HEK293 (cell line): ENCODE measurements around the gene PACS1.

Experiments
- CTCF ChIA-PET: fragments of 350-600 bp; formaldehyde crosslinking; extraction: SDS; loops from one replicate; lab custom pipeline; 2021; ENCODE audit warnings: antibody characterized with exemption; lab: Yijun Ruan, JAX
- POLR2A ChIA-PET: fragments of 300-600 bp; formaldehyde crosslinking; extraction: SDS; loops from one replicate; lab custom pipeline; 2020; ENCODE audit warnings: antibody characterized with exemption, inconsistent platforms; lab: Yijun Ruan, JAX
- H3K27ac ChIP-seq: fragments of 200-500 bp; sonication (Bioruptor generic); 2 replicates; pipeline ENCODE4 v1.5.1; 2014; ENCODE audit warnings: low read depth, low read length, control low read depth, inconsistent platforms; ENCODE audit errors: extremely low read depth
- H3K36me3 ChIP-seq, 2 experiments: fragments of 200-500 bp in 1 of 2; sonication (Bioruptor generic) in 1 of 2; 1 replicate in 1 of 2; 2 replicates in 1 of 2; pipeline ENCODE4 v1.5.1; 2014 to 2017; ENCODE audit warnings: inconsistent platforms in 2 of 2, low read length in 2 of 2; ENCODE audit not compliant: control insufficient read depth in 2 of 2, insufficient read depth in 1 of 2
- H3K4me1 ChIP-seq: fragments of 200-500 bp; sonication (Bioruptor generic); 2 replicates; pipeline ENCODE4 v1.5.1; 2014; ENCODE audit warnings: mild to moderate bottlenecking, low read length, inconsistent platforms; ENCODE audit not compliant: control insufficient read depth, insufficient read depth
- H3K4me3 ChIP-seq: 2 replicates; pipeline ENCODE4 v1.5.1; 2011; ENCODE audit warnings: low read depth, mild to moderate bottlenecking, control low read depth, low read length, moderate library complexity
- H3K9me3 ChIP-seq: fragments of 200-500 bp; sonication (Bioruptor generic); 2 replicates; pipeline ENCODE4 v1.5.1; 2014; ENCODE audit warnings: low read depth, low read length, inconsistent platforms; ENCODE audit not compliant: control insufficient read depth, insufficient read depth
- CTCF ChIP-seq: fragments of 450-650 bp; formaldehyde crosslinking; IDR thresholded peaks from 2 replicates; pipeline ENCODE4 v1.5.1; 2016; ENCODE audit warnings: missing biosample characterization, missing genetic modification characterization
- HOXC10 ChIP-seq: sonication (generic); formaldehyde crosslinking; IDR thresholded peaks from 2 replicates; pipeline ENCODE4 v1.8.1; 2023; ENCODE audit warnings: mild to moderate bottlenecking, missing genetic modification reagents
- KLF7 ChIP-seq: fragments of 450-650 bp; formaldehyde crosslinking; IDR thresholded peaks from 2 replicates; pipeline ENCODE4 v1.5.1; 2016; ENCODE audit warnings: missing biosample characterization, missing genetic modification characterization, borderline replicate concordance
- KLF9 ChIP-seq: fragments of 450-650 bp; formaldehyde crosslinking; IDR thresholded peaks from 2 replicates; pipeline ENCODE4 v1.5.1; 2016; ENCODE audit warnings: missing biosample characterization, missing genetic modification characterization, low read depth
- REST ChIP-seq: fragments of 450-650 bp; formaldehyde crosslinking; IDR thresholded peaks from 2 replicates; pipeline ENCODE4 v1.5.1; 2016; ENCODE audit warnings: missing biosample characterization, missing genetic modification characterization
- SETDB1 ChIP-seq: IDR thresholded peaks from one replicate; pipeline ENCODE4 v1.6.1; 2017; ENCODE audit warnings: mild to moderate bottlenecking, low read length, moderate library complexity, mixed read lengths; ENCODE audit not compliant: insufficient read length
- SP2 ChIP-seq: fragments of 450-650 bp; formaldehyde crosslinking; IDR thresholded peaks from 2 replicates; pipeline ENCODE4 v1.5.1; 2016; ENCODE audit warnings: missing biosample characterization, missing genetic modification characterization
- TCF7L2 ChIP-seq: IDR thresholded peaks from 2 replicates; pipeline ENCODE4 v1.6.1; 2011; ENCODE audit warnings: low read depth, mild to moderate bottlenecking, inconsistent platforms, low read length, moderate library complexity, borderline replicate concordance
- TRIM28 ChIP-seq: IDR thresholded peaks from 2 replicates; pipeline ENCODE4 v1.6.1; 2011; ENCODE audit warnings: low read length, control low read depth, borderline replicate concordance
- YY1 ChIP-seq: fragments of 450-650 bp; formaldehyde crosslinking; IDR thresholded peaks from 2 replicates; pipeline ENCODE4 v1.5.1; 2018; ENCODE audit warnings: missing biosample characterization, missing genetic modification characterization
- ZFP3 ChIP-seq: fragments of 450-650 bp; formaldehyde crosslinking; IDR thresholded peaks from 2 replicates; pipeline ENCODE4 v1.5.1; 2016; ENCODE audit warnings: low read depth, missing biosample characterization, missing genetic modification characterization
- ZIC2 ChIP-seq: fragments of 450-650 bp; formaldehyde crosslinking; IDR thresholded peaks from 2 replicates; pipeline ENCODE4 v1.5.1; 2016; ENCODE audit warnings: missing biosample characterization, missing genetic modification characterization
- ZNF157 ChIP-seq: fragments of 450-650 bp; formaldehyde crosslinking; IDR thresholded peaks from 2 replicates; pipeline ENCODE4 v1.5.1; 2016; ENCODE audit warnings: missing biosample characterization, missing genetic modification characterization
- ZNF16 ChIP-seq: fragments of 450-650 bp; formaldehyde crosslinking; IDR thresholded peaks from 2 replicates; pipeline ENCODE4 v1.5.1; 2016; ENCODE audit warnings: low read depth, missing biosample characterization, missing genetic modification characterization
- ZNF214 ChIP-seq: fragments of 450-650 bp; formaldehyde crosslinking; IDR thresholded peaks from 2 replicates; pipeline ENCODE4 v1.5.1; 2017; ENCODE audit warnings: missing biosample characterization, mild to moderate bottlenecking, missing genetic modification characterization, borderline replicate concordance
- ZNF302 ChIP-seq: fragments of 450-650 bp; formaldehyde crosslinking; IDR thresholded peaks from 2 replicates; pipeline ENCODE4 v1.5.1; 2016; ENCODE audit warnings: missing biosample characterization, missing genetic modification characterization, low read depth
- ZNF391 ChIP-seq: fragments of 450-650 bp; formaldehyde crosslinking; IDR thresholded peaks from 2 replicates; pipeline ENCODE4 v1.5.1; 2016; ENCODE audit warnings: low read depth, missing biosample characterization, missing genetic modification characterization, borderline replicate concordance
- ZNF549 ChIP-seq: fragments of 450-650 bp; IDR thresholded peaks from 2 replicates; pipeline ENCODE4 v1.5.1; 2018; ENCODE audit warnings: missing biosample characterization, missing genetic modification characterization, mild to moderate bottlenecking, inconsistent platforms, moderate library complexity
- ZNF629 ChIP-seq: fragments of 450-650 bp; formaldehyde crosslinking; IDR thresholded peaks from 2 replicates; pipeline ENCODE4 v1.5.1; 2017; ENCODE audit warnings: missing biosample characterization, missing genetic modification characterization
- ZNF660 ChIP-seq: fragments of 450-650 bp; IDR thresholded peaks from 2 replicates; pipeline ENCODE4 v1.5.1; 2018; ENCODE audit warnings: missing biosample characterization, mild to moderate bottlenecking, missing genetic modification characterization
- ZNF830 ChIP-seq: fragments of 450-650 bp; IDR thresholded peaks from 2 replicates; pipeline ENCODE4 v1.5.0; 2018; ENCODE audit warnings: missing biosample characterization, missing genetic modification characterization, low read depth, mild to moderate bottlenecking, moderate library complexity
- TF ChIP-seq, protein P1 (sequence below): fragments of 450-650 bp; formaldehyde crosslinking; IDR thresholded peaks from 2 replicates; pipeline ENCODE4 v1.5.1; 2016; ENCODE audit warnings: missing biosample characterization, missing genetic modification characterization
- TF ChIP-seq, protein P2 (sequence below): fragments of 450-650 bp; formaldehyde crosslinking; IDR thresholded peaks from 2 replicates; pipeline ENCODE4 v1.5.1; 2016; ENCODE audit warnings: missing biosample characterization, missing genetic modification characterization
- TF ChIP-seq, protein P3 (sequence below): fragments of 450-650 bp; formaldehyde crosslinking; IDR thresholded peaks from 2 replicates; pipeline ENCODE4 v1.5.1; 2016; ENCODE audit warnings: missing biosample characterization, missing genetic modification characterization

The PACS1 gene

DNA sequence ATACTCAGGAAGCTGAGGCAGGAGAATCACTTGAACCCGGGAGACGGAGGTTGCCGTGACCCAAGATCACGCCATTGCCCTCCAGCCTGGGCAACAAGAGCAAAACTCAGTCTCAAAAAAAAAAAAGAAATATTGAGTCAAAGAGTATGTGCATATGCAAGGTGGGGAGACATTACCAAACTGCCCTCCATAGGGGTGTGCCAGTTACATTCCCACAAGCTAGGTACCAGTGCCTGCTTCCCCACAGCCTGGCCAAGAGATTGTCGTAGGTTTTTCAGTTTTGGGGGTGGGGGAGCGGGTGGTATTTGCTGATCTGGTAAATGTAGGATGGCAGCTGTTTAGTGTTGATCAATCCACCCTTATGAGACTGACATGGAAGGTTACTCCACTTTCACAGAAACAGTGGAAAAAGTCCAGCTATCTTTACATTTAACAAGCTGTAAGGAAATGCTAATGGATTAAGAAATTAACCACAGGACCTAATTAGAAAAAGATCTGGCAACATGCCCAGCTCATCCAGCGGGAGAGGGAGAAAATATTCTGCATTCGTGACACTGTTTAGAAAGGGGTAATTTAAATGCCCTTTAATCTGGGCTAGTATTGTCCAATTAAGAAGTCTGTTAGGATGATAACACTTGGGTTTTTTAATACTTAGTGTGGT lies 89.4 kb downstream of the PACS1 start (continued):
- TF ChIP-seq ZNF391: no peak

DNA sequence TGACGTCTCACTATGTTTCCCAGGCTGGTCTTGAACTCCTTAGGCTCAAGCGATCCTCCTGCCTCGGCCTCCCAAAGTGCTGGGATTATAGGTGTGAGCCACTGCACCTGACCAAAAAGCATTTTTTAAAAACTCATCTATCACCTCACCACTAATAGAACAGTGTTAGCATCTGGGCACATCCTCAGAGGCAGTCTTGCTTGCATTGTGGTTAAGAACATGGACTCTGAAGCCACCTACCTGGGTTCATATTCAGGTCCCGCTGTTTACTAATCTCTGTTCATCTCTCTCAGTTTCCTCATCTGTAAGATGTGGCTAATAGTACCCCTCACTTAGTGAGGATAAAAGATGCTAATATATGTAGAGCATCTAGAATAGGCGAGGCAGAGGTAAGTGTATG lies 90.6 kb downstream of the PACS1 start:
- TF ChIP-seq ZNF157 (tag by site-specific recombination) (no peak), HOXC10 (no peak), YY1 (no peak), ZIC2 (tag by site-specific recombination) (no peak), SETDB1 (no peak), TRIM28 (no peak), ZNF549 (no peak), REST (tag by site-specific recombination) (no peak), TCF7L2 (no peak), SP2 (tag by site-specific recombination) (no peak), ZNF830 (tag by site-specific recombination) (no peak), KLF9 (no peak)
- TF ChIP-seq, protein P1, sequence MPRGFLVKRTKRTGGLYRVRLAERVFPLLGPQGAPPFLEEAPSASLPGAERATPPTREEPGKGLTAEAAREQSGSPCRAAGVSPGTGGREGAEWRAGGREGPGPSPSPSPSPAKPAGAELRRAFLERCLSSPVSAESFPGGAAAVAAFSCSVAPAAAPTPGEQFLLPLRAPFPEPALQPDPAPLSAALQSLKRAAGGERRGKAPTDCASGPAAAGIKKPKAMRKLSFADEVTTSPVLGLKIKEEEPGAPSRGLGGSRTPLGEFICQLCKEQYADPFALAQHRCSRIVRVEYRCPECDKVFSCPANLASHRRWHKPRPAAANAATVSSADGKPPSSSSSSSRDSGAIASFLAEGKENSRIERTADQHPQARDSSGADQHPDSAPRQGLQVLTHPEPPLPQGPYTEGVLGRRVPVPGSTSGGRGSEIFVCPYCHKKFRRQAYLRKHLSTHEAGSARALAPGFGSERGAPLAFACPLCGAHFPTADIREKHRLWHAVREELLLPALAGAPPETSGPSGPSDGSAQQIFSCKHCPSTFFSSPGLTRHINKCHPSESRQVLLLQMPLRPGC: no peak
- no peaks in the 10 kb centered on the region for H3K9me3 ChIP-seq
- H3K4me1 ChIP-seq: peaks cover 6% of the 10 kb centered on the region; the same call in 1 of the 2 replicates
- H3K36me3 ChIP-seq: no peaks in the 10 kb centered on the region
- no peak overlapping the region for H3K4me3 ChIP-seq
- ChIA-PET CTCF (interaction anchor here (0.8 kb wide), 1 partner anchor 18 kb away, joined by 3 read pairs; no protein-coding TSS in a partner anchor), POLR2A (no interaction called here)
- no peak overlapping the region for H3K27ac ChIP-seq

DNA sequence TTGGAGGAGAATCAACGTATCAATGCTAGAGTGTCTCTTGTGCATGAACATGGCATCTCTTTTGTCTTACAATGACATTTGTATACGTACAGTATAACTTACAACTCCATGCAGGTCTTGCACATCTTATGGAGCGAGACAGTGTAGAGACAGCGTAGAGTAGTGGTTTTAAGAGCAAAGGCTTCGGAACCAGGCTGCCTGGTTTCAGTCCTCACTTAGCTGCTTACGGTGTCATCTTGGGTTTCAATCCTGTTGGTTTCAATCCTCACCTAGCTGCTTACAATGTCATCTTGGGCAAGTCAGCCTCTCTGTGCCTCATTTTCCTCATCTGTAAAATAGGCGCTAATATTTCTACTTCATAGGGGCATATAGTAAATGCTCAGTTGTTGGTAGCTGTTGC lies 98.2 kb downstream of the PACS1 start:
- H3K36me3 ChIP-seq: no peaks in the 10 kb centered on the region
- no peaks in the 10 kb centered on the region for H3K4me1 ChIP-seq
- H3K27ac ChIP-seq: no peak overlapping the region
- no peak overlapping the region for H3K4me3 ChIP-seq
- CTCF ChIA-PET: interaction anchor here (0.5 kb wide), 1 partner anchor 49 kb away, joined by 3 read pairs; no protein-coding TSS in a partner anchor
- H3K9me3 ChIP-seq: no peaks in the 10 kb centered on the region
- POLR2A ChIA-PET: no interaction called here
- TF ChIP-seq, protein P2, sequence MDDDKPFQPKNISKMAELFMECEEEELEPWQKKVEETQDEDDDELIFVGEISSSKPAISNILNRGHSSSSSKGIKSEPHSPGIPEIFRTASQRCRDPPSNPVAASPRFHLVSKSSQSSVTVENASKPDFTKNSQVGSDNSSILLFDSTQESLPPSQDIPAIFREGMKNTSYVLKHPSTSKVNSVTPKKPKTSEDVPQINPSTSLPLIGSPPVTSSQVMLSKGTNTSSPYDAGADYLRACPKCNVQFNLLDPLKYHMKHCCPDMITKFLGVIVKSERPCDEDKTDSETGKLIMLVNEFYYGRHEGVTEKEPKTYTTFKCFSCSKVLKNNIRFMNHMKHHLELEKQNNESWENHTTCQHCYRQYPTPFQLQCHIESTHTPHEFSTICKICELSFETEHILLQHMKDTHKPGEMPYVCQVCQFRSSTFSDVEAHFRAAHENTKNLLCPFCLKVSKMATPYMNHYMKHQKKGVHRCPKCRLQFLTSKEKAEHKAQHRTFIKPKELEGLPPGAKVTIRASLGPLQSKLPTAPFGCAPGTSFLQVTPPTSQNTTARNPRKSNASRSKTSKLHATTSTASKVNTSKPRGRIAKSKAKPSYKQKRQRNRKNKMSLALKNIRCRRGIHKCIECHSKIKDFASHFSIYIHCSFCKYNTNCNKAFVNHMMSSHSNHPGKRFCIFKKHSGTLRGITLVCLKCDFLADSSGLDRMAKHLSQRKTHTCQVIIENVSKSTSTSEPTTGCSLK (tag by site-specific recombination): no peak
- TF ChIP-seq ZNF629 (tag by site-specific recombination): no peak
- no peak for TF ChIP-seq ZNF16 (tag by site-specific recombination)
- TF ChIP-seq ZNF660 (tag by site-specific recombination): no peak
- TF ChIP-seq ZNF302 (tag by site-specific recombination): no peak
- no peak for TF ChIP-seq ZFP3 (tag by site-specific recombination)
- no peak for TF ChIP-seq TRIM28
- no peak for TF ChIP-seq KLF7 (tag by site-specific recombination)
- no peak for TF ChIP-seq CTCF (tag by site-specific recombination)
- TF ChIP-seq, protein P3, sequence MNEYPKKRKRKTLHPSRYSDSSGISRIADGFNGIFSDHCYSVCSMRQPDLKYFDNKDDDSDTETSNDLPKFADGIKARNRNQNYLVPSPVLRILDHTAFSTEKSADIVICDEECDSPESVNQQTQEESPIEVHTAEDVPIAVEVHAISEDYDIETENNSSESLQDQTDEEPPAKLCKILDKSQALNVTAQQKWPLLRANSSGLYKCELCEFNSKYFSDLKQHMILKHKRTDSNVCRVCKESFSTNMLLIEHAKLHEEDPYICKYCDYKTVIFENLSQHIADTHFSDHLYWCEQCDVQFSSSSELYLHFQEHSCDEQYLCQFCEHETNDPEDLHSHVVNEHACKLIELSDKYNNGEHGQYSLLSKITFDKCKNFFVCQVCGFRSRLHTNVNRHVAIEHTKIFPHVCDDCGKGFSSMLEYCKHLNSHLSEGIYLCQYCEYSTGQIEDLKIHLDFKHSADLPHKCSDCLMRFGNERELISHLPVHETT (tag by site-specific recombination): no peak
- no peak for TF ChIP-seq ZNF214
